Ovary (tissue), 9 donors: ENCODE results near the gene RANBP10. TPM values are rescaled to one million over a fixed set of nuclear protein-coding genes. Genes with fewer than 3 reads are reported as not detected.
A peak's percentile ranks its signal among the peaks of the same experiment; 100 is the strongest.

ENCODE experiments used
- DNase-seq, 5 donors: peaks; one replicate each; pipeline ENCODE4 v3.0.0-alpha.2; 2019 to 2020
- H3K27ac ChIP-seq, 2 donors: fragments of 200-600 bp; one replicate each; pipeline versions ENCODE4 v1.5.1 to v1.8.0; 2019 to 2022
- H3K27me3 ChIP-seq: fragments of 200-600 bp; one replicate; pipeline ENCODE4 v1.8.0; 2022
- H3K36me3 ChIP-seq: fragments of 200-600 bp; sonication (generic); one replicate; pipeline ENCODE4 v1.5.1; 2019
- H3K4me1 ChIP-seq: one replicate; pipeline ENCODE4 v1.8.1; 2013; ENCODE audit warnings: mild to moderate bottlenecking, moderate library complexity; ENCODE audit not compliant: insufficient read depth
- H3K4me3 ChIP-seq: fragments of 200-600 bp; sonication (generic); one replicate; pipeline ENCODE4 v1.5.1; 2017
- H3K9me3 ChIP-seq, 2 donors: fragments of 200-600 bp in 1 of 2; sonication (generic) in 1 of 2; one replicate each; pipeline versions ENCODE4 v1.5.1 to v1.8.1; 2013 to 2019; ENCODE audit warnings: mild to moderate bottlenecking in 1 of 2, moderate library complexity in 1 of 2
- CTCF ChIP-seq, 3 donors: fragments of 450-650 bp in 2 of 3; fragments of 200-600 bp in 1 of 3; IDR thresholded peaks; one replicate each; pipeline versions ENCODE4 v1.5.1 to v1.8.0; 2016 to 2022; ENCODE audit warnings: antibody characterized with exemption in 3 of 3, mild to moderate bottlenecking in 1 of 3
- EP300 ChIP-seq: sonication (generic); formaldehyde crosslinking; IDR thresholded peaks from one replicate; pipeline ENCODE4 v1.6.1; 2017; ENCODE audit warnings: antibody characterized with exemption
- POLR2A ChIP-seq: fragments of 450-650 bp; IDR thresholded peaks from one replicate; pipeline ENCODE4 v1.6.1; 2017; ENCODE audit warnings: antibody characterized with exemption, mild to moderate bottlenecking, moderate library complexity
- WGBS, 3 donors: extraction: QIAGEN DNeasy Blood & Tissue Kit in 1 of 3; methylation state at CpG; one replicate each; pipeline versions ENCODE4 v1.1.5 to v1.1.7; 2013 to 2017; 5-methylcytosine and 5-hydroxymethylcytosine counted together
- intact Hi-C, 4 donors: fragments of 100-400 bp; cut with DNase I; formaldehyde crosslinking; loops; one replicate each; pipeline versions ENCODE4 v1.11.0 to v1.15.1; 2022 to 2023
- polyA plus RNA-seq, 2 donors: library from polyadenylated mRNA; stranded (reverse); fragments of 200-250 nt in 1 of 2; fragments of 350-450 nt in 1 of 2; fragmentation: Illumina TruSeq in 1 of 2; extraction: RNeasy Lipid Tissue Mini Kit (QIAGEN cat#74804) in 1 of 2; gene quantifications; one replicate each; pipeline ENCODE4 v1.2.3, GENCODE V29; 2013 to 2014
- total RNA-seq, 7 donors: library from RNA; depleted of rRNA in 2 of 7; stranded (reverse); fragments of >200 nt in 2 of 7; fragmentation: NEBNext Ultra II Directional in 3 of 7; extraction: Animal tissue kit (Norgen Biotek cat#: 25700) in 3 of 7; gene quantifications; one replicate each; pipeline versions ENCODE4 v1.1.0 to v1.2.4, GENCODE V29; 2016 to 2023
- donor health status: DM: no; HTN: no; CAD: no; lungs with moderate emphysema.
- donor health status: DM: no; HTN: no; CAD: no.
- donor health status: Bipolar disorder and iron deficiency.
- donor health status: DM: yes; HTN: yes; CAD: no.
- donor health status: DM: no; HTN: no; CAD: no.
- donor health status: DM: yes; HTN: yes; CAD: no.

The RANBP10 gene
- total and polyA plus RNA-seq, 9 donors: 8.3 to 19.6 (median 16.9) TPM

GRCh38 chr16:67833030-67833414 lies 26.7 kb upstream of the RANBP10 start:
- intact Hi-C loops: no loop called here
- H3K27me3 ChIP-seq: no peaks in the 10 kb centered on the region
- DNase-seq: no peak
- H3K27ac ChIP-seq: peak overlapping the region in 1 of 2 donors; percentile 59
- no peaks in the 10 kb centered on the region for H3K36me3 ChIP-seq
- H3K4me3 ChIP-seq: peak overlapping the region; percentile 52
- 0 to 2% (median 2%) methylated on average over 3 of the region's 3 CpGs for WGBS, 3 donors
- no peak for TF ChIP-seq CTCF (IDR thresholded peaks at IDR 0.05)
- TF ChIP-seq POLR2A: no peak
- no peak for TF ChIP-seq EP300
- H3K9me3 ChIP-seq: no peaks in the 10 kb centered on the region
- peaks cover 4% of the 10 kb centered on the region for H3K4me1 ChIP-seq

- no peak overlapping the region for H3K27ac ChIP-seq
- H3K27me3 ChIP-seq: no peaks in the 10 kb centered on the region
- intact Hi-C loops: loop anchor here in 1 of 4 donors (10.0 kb wide), 1 partner anchor 206 kb away; no protein-coding TSS in a partner anchor
- H3K36me3 ChIP-seq: no peaks in the 10 kb centered on the region
- H3K4me3 ChIP-seq: no peak overlapping the region
- peaks cover 4% of the 10 kb centered on the region for H3K4me1 ChIP-seq
- WGBS, 3 donors: 88 to 93% (median 89%) methylated on average over 4 of the region's 4 CpGs
- no peaks in the 10 kb centered on the region for H3K9me3 ChIP-seq
- no peak for TF ChIP-seq POLR2A
- no peak for TF ChIP-seq EP300
- TF ChIP-seq CTCF (IDR thresholded peaks at IDR 0.05): no peak
- no peak for DNase-seq
Measured at GRCh38 chr16:67828651-67829050, 22.3 kb upstream of the RANBP10 start.

- Histone ChIP-seq H3K27ac (no peak overlapping the region), H3K4me1 (no peaks in the 10 kb centered on the region), H3K9me3 (no peaks in the 10 kb centered on the region), H3K27me3 (no peaks in the 10 kb centered on the region), H3K36me3 (no peaks in the 10 kb centered on the region), H3K4me3 (no peak overlapping the region)
- WGBS, 3 donors: 83 to 94% (median 88%) methylated on average over 10 to 14 of the region's 14 CpGs
- no peak for DNase-seq
- no peak for TF ChIP-seq POLR2A
- TF ChIP-seq CTCF (IDR thresholded peaks at IDR 0.05): no peak
- TF ChIP-seq EP300: no peak
- intact Hi-C loops: loop anchor here in 1 of 4 donors (10.0 kb wide), 1 partner anchor 209 kb away; no protein-coding TSS in a partner anchor
Measured at GRCh38 chr16:67825906-67826305, 19.5 kb upstream of the RANBP10 start.

- Histone ChIP-seq H3K27me3 (no peaks in the 10 kb centered on the region), H3K36me3 (no peaks in the 10 kb centered on the region), H3K4me3 (no peak overlapping the region), H3K27ac (no peak overlapping the region), H3K4me1 (no peaks in the 10 kb centered on the region), H3K9me3 (no peaks in the 10 kb centered on the region)
- intact Hi-C loops: loop anchor here in 1 of 4 donors (10.0 kb wide), 1 partner anchor 210 kb away; no protein-coding TSS in a partner anchor
- no peak for DNase-seq
- TF ChIP-seq EP300 (no peak), POLR2A (no peak), CTCF (IDR thresholded peaks at IDR 0.05) (no peak)
- 79 to 87% (median 87%) methylated on average over 8 of the region's 8 CpGs for WGBS, 3 donors
Measured at GRCh38 chr16:67825119-67825518, 18.8 kb upstream of the RANBP10 start.
